HG03457 (cell line): ENCODE data around the gene CCSER1.
A peak's percentile ranks its signal among the peaks of the same experiment; 100 is the strongest.
"Not testable (repeated sequence)": the region's sequence is repeated elsewhere in the genome, so short reads cannot be mapped to it uniquely, and the experiment has no call there.

ENCODE experiments used
- ATAC-seq: cut with Tn5 transposase; IDR thresholded peaks from one replicate; pipeline ENCODE4 v1.9.1; 2021; ENCODE audit warnings: moderate number of reproducible peaks; ENCODE audit not compliant: unreplicated experiment

Gene CCSER1

GRCh38 chr4:90281541-90282355 is 154.6 kb downstream of the CCSER1 start:
- no peak for ATAC-seq

DNA sequence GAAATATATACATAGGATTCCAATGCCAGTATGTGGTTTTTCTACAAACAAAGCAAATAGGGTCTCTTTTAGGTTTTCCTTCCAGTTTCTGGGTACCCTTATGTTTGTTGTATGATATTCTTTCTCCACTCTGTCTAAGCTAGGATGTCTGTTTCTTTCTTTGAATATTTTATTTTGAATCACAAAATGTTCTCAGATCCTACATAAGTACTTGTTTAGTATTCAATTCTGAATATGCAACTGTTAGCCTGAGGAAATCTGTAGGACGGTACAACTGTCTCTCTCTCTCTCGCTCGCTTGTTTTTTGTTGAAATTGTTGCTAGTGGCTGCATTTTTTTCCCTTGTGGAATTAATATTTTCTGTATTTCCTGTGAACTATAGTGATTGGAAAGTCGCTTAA is 163.2 kb downstream of the CCSER1 start:
- ATAC-seq: no peak

- ATAC-seq: no peak
Measured at GRCh38 chr4:90292438-90292837, 165.2 kb downstream of the CCSER1 start.

GRCh38 chr4:90293320-90293719 is 166.1 kb downstream of the CCSER1 start:
- no peak for ATAC-seq

DNA sequence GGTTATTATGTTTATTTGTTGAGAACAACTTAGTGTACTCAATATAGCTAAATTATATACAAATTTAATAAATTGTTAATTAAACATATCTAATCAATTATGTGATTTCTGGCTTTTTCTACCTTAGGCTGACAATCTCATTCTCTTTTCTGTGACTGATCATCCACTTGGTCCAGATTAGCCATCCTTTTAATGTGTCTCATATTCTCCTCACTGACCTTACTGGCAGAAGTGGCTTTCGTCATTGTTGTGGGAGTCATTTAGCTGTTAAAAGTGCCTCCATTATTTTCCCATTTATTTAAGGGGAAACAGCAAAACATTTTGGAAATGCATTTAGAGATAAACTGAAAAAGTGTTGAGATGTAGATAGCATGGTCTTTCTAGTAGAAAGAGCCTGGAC is 172.2 kb downstream of the CCSER1 start:
- ATAC-seq: no peak

DNA sequence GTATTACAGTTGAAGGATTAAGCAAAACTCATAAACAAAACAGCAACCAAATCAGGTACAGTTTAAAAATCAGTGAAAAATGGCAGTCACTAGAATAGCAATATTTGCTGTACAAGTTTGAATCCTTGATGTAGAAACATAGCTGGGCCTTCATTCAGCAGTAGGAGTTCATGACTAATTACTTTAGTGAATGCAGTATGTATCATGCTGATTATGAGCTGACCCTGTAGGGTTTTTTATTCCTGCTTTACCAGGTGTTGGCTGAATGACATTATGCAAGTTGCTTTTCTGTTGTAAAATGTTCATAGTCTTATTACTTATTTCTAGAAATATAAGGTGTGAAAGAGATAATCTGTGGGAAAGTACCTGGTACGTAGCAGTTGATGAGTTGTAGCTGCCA is 179.6 kb downstream of the CCSER1 start:
- ATAC-seq: no peak

DNA sequence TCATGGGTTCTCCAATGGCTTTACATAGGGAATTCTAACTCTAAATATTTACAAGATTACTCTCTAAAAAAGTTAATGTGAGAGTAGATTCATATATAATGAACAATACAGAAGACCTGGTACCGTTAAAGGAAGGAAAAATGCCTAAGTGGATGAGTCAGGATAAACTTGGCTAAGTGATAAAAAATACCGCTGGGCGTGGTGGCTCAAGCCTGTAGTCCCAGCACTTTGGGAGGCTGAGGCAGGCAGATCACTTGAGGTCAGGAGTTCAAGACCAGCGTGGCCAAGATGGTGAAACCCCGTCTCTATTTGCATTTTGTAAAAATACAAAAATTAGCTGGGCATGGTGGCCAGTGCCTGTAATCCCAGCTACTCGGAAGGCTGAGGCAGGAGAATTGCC is 189.9 kb downstream of the CCSER1 start:
- ATAC-seq: not testable (repeated sequence)

- no peak for ATAC-seq
Measured at GRCh38 chr4:90317785-90318184, 190.6 kb downstream of the CCSER1 start.

DNA sequence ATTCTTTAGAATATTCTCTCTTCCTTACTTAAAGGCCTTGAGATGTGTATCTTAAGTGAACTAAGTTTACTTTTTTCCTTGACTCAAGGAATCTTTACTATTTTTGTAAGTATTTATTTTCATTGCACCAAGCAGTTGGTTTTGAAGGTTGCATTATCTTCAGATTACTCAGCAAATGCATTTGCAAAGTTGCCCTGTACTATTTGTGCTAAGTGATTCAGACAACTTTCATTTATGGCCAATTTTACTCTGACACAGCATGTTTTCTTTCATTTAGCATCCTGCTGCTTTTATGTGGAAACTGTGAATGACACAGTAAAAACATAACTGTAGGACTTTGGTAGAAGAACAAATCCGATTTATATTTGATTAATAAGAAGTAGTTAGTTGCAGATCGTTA is 191.0 kb downstream of the CCSER1 start:
- no peak for ATAC-seq

GRCh38 chr4:90328558-90328957 is 201.4 kb downstream of the CCSER1 start:
- ATAC-seq: no peak

GRCh38 chr4:90330546-90330945 is 203.4 kb downstream of the CCSER1 start:
- no peak for ATAC-seq

GRCh38 chr4:90345549-90346215 is 218.5 kb downstream of the CCSER1 start:
- ATAC-seq: no peak

DNA sequence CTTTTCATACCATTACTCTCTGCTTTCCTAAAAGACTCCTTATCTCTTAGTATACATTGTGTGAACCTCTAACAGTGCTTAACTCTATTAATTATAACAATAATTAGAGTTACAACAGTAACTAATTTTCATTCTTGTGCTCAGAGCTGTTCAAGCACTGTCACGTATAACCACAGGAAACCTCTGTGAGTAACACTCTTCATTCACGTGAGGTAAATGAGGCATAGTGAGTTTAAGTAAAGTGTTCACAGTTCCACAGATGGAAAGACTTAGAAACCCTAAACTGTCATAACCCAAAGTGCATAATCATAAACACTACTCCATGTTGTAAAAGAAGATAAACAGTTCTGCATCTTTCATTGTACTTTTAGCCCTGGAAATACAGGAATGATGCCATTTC is 222.4 kb downstream of the CCSER1 start:
- no peak for ATAC-seq

DNA sequence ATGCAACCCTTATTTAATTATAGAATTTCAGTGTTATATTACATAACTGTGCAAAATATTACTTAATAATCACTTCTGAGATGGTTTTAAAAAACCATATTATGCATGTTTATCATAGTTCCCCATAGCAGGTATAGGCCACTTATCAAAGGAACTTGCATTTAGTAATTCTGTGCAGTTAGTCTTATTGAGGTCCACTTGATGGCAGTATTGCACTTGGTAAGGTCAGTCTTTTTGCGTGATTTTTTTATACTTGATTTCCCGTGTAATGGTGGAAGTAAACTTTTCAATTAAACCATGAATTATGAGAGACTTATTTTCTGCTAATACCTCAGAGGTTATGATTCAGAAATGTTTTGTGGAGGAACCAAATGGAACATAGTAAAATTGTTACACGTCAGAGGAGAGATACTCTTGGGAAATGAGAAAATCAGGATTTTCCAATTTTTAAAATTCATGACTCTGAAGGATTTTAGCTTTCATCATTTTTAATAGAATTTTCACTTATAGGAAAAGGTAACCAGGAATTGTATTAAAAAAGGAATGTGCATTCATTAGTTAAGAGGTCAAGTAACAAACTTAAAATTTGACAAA is 230.0 kb downstream of the CCSER1 start:
- ATAC-seq: no peak

DNA sequence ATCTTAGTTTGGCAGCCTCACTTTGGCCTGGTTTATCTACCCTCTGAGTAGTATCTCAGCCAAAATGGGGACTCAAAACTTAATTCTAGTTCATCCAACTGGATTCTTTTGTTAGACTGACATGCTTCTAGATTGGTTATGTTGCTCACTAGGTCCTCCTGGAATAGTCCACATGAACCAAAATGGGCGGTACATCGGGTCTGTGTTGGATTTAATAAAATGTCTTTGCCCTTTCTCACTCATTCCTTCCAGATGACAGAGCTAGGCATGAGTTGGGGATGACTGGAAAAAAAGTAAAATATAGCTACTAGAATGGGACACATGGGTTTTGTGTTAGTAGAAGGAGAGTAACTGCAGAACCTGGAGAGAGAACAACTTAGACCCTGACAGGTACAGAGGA is 247.9 kb downstream of the CCSER1 start:
- ATAC-seq: no peak

DNA sequence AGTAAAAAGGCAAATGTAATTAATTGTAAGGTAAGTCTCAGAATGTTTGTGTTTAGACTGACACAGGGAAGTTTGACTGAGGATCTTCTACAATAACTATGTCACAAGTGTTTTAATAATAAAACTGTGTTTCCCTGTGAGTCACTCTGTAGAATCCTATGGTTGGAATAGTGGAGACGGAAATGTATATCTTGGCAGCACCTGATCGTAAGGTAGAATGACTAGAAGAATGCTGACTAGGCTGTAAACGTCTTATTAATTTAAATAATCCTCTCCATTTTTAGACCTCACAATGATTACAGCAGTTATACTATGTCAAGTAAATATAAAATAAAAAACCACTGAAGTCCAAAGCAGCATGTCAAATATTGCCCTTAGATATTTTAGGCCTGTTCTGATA is 266.0 kb downstream of the CCSER1 start:
- ATAC-seq: no peak

DNA sequence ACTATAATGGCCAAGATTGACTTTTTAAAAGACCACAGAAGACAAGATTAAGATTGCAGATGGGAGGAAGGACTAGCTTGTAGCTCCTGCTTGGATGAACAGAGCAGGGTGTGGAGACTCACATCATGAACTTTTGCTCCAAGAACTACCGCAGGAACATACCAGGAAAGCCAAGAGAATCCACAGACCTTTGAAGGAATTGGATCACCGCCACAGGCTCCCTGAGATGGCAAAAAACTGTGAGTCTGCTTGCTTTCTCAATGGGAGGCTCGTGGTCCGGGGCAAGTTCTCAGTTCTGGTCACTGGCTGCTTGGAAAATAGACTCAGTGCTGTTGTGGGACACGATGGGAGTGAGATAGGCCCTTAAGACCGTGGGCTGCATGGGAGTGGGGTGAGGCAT is 276.6 kb downstream of the CCSER1 start:
- no peak for ATAC-seq

- ATAC-seq: not testable (repeated sequence)
Measured at GRCh38 chr4:90407897-90408296, 280.7 kb downstream of the CCSER1 start.

DNA sequence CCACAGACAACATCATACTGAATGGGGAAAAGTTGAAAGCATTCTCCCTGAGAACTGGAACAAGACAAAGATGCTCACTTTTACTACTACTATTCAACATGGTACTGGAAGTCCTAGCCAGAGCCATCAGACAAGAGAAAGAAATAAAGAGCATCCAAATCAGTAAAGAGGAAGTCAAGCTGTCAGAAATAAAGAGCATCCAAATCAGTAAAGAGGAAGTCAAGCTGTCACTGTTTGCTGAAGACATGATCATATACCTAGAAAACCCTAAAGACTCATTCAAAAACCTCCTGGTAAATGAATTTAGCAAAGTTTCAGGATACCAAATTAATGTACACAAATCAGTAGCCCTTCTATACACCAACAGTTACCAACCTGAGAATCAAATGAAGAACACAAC is 285.6 kb downstream of the CCSER1 start:
- ATAC-seq: not testable (repeated sequence)

DNA sequence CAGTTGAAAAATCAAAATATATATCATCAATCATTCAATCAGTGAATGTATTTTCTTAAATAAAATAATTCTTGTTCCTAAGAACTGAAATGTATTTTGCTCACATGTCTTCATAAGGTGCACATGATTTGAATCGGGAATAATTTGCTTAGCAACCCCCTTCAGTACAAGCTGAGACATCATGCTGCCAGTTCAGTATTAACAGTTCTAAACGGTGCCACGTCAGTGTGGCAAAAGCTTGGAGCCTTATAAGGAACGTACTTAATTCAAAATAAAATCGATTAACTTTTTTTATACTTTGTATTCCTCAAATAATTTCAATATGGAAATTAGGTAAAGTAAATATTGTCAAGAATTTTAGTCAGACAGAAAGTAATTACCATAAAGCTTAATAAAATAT is 287.9 kb downstream of the CCSER1 start:
- ATAC-seq: no peak

GRCh38 chr4:90419124-90419711 is 292.0 kb downstream of the CCSER1 start:
- peak; percentile 88 for ATAC-seq

DNA sequence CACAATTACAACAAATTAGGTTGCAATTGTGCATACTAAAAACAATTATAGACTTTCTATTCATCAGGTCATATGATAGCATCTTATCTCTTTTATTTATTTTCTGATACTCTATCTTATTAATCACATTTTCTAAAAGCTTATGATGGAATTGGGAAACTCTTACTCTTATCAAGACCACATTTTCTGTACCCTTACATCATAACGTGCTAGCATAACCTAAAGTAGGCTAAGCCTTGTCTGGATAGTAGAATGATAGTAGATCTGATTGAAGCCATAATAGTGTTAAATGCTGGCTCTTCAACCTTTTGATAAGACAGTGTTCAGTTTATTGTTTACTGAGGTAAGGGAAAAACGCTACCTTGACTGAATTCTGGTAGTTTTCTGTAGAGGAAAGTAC is 294.0 kb downstream of the CCSER1 start:
- no peak for ATAC-seq
